Nephron progenitor cell (in vitro differentiated cells): ENCODE measurements around the gene CYP21A2.

ENCODE experiments used
- DNase-seq: peaks from one replicate; pipeline ENCODE4 v3.0.0; 2021
- H3K27ac Mint-ChIP-seq: 2 replicates; pipeline ENCODE4 v1.8.0; 2021; ENCODE audit warnings: mild to moderate bottlenecking, moderate library complexity, mixed read lengths
- H3K27me3 Mint-ChIP-seq: 2 replicates; pipeline ENCODE4 v1.8.0; 2021; ENCODE audit warnings: mild to moderate bottlenecking, low read depth, mixed read lengths; ENCODE audit not compliant: poor library complexity
- H3K36me3 Mint-ChIP-seq: 2 replicates; pipeline ENCODE4 v1.8.0; 2021; ENCODE audit warnings: low read depth, mixed read lengths
- H3K4me1 Mint-ChIP-seq: 2 replicates; pipeline ENCODE4 v1.8.0; 2021; ENCODE audit warnings: mixed read lengths
- H3K4me3 Mint-ChIP-seq: 2 replicates; pipeline ENCODE4 v1.8.0; 2021; ENCODE audit warnings: mild to moderate bottlenecking, moderate library complexity, mixed read lengths
- H3K9me3 Mint-ChIP-seq: 2 replicates; pipeline ENCODE4 v1.8.0; 2021; ENCODE audit warnings: mild to moderate bottlenecking, moderate library complexity, mixed read lengths
- TF ChIP-seq, protein P1 (sequence below): fragments of 200-600 bp; sonication (generic); IDR thresholded peaks from 2 replicates; pipeline ENCODE4 v1.5.0; 2021; ENCODE audit warnings: antibody characterized with exemption

CYP21A2 gene

DNA sequence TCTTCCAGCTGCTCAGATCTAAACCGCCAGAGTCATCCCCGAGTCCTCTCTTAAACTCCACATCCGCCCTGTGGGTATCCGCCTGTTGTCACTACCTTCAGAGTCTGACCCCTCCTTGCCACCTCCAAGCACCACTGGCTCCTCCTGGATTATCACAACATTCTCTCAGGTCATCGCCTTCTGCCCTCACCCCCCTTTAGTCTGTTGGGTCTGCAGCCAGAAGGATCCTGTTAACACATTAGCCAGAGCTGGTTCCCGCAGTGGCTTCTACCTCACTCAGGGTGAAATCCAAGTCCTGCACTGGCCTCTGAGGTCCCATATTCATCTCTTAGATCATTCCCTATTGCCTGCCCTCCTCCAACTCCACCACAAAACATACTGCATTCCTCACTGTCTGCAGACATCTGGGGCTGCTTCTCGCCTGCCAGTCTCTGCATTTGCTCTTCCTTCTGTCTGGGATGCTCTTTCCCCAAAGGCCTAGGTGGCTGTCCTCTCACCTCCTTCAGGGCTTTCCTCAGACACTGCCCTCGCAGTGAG is 36.8 kb downstream of the CYP21A2 start:
- no peak for DNase-seq
- peaks cover 78% of the 10 kb centered on the region for H3K4me1 Mint-ChIP-seq
- TF ChIP-seq, protein P1, sequence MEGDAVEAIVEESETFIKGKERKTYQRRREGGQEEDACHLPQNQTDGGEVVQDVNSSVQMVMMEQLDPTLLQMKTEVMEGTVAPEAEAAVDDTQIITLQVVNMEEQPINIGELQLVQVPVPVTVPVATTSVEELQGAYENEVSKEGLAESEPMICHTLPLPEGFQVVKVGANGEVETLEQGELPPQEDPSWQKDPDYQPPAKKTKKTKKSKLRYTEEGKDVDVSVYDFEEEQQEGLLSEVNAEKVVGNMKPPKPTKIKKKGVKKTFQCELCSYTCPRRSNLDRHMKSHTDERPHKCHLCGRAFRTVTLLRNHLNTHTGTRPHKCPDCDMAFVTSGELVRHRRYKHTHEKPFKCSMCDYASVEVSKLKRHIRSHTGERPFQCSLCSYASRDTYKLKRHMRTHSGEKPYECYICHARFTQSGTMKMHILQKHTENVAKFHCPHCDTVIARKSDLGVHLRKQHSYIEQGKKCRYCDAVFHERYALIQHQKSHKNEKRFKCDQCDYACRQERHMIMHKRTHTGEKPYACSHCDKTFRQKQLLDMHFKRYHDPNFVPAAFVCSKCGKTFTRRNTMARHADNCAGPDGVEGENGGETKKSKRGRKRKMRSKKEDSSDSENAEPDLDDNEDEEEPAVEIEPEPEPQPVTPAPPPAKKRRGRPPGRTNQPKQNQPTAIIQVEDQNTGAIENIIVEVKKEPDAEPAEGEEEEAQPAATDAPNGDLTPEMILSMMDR = no peak
- peaks cover 2% of the 10 kb centered on the region for H3K27me3 Mint-ChIP-seq
- no peaks in the 10 kb centered on the region for H3K9me3 Mint-ChIP-seq
- peak overlapping the region; percentile 10 for H3K4me3 Mint-ChIP-seq
- peak overlapping the region; percentile 95 for H3K27ac Mint-ChIP-seq
- no peaks in the 10 kb centered on the region for H3K36me3 Mint-ChIP-seq

DNA sequence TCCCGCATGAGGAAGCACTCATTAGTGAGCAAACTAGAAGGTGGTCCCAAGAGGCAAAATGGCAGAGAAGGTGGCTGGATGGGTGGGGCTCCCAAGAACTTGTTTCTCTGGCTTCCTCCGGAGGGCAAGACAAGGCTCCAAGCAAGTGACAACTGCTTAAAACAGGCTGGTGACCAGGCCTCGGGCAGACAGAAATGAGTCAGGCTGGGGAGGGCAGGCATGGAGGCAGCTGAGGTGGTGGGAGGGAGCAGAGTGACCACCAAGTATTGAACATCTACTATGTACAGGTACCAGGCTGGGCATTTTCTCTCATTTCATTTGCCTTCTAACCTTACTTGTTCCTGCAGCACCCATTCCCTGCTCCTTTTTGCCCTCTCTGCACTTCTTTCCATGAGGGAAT is 37.6 kb downstream of the CYP21A2 start:
- Mint-ChIP-seq H3K4me3 (no peak overlapping the region), H3K27me3 (peaks cover 5% of the 10 kb centered on the region), H3K36me3 (no peaks in the 10 kb centered on the region), H3K27ac (peak overlapping the region; percentile 95), H3K9me3 (no peaks in the 10 kb centered on the region), H3K4me1 (peaks cover 76% of the 10 kb centered on the region)
- DNase-seq = no peak
- TF ChIP-seq, protein P1 = no peak

DNA sequence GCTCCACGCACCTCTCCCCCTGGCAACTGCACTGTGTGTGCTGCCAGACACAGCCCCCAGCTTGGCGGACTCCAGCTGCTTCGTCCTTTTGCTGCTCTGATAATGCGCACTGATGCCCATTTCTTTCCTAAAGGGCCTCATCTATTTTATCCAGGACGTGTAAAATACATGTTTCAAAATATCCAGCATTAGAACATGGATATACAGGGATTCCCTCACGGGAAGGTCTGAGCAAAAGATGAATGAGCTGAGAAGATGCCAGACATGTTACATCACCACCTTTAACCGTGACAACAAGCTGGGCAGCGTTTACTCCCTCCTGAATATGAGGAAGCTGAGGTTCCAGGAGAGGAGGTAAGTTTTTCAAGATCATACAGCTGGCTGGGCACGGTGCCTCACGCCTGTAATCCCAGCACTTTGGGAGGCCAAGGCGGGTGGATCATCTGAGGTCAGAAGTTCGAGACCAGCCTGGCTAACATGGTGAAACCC is 38.1 kb downstream of the CYP21A2 start:
- H3K4me1 Mint-ChIP-seq = peaks cover 76% of the 10 kb centered on the region
- TF ChIP-seq, protein P1 = no peak
- no peaks in the 10 kb centered on the region for H3K36me3 Mint-ChIP-seq
- DNase-seq = no peak
- H3K27ac Mint-ChIP-seq = peak overlapping the region; percentile 66
- no peak overlapping the region for H3K4me3 Mint-ChIP-seq
- H3K9me3 Mint-ChIP-seq = no peaks in the 10 kb centered on the region
- H3K27me3 Mint-ChIP-seq = peaks cover 5% of the 10 kb centered on the region

DNA sequence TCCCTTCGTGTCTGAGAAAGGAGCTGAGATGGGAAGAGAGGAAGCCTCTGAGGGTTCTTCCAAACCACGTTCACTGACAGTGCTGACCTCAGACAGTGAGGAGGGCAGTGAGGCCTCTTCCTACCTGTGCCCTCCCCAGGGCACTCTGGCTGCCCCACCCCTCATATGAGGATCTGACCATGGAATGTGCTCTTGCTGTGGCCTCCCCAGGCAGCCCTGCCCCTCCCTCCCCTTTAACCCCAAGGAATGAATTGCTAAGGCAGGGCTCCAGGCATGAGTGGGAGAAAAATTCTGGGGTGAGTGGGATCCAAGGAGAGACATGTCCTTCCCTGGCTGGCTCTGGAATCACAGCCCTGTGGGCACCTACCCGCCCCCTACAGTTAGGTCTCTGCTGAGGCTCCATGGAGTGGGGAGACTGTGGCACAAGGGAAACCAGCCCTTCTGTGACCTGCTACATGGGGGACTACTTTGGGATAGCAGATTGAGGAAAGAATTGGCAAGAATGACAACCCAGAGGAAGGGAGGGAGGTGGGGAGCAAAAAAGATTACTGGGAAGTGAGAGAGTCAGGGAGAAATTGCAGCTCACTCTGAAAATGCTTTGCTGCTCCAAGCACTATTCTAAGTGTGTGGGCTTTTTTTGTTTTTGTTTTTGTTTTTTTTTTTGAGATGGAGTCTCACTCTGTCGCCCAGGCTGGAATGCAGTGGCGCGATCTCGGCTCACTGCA is 41.5 kb downstream of the CYP21A2 start:
- no peak for DNase-seq
- TF ChIP-seq, protein P1 = no peak
- no peaks in the 10 kb centered on the region for H3K36me3 Mint-ChIP-seq
- H3K4me3 Mint-ChIP-seq = no peak overlapping the region
- H3K4me1 Mint-ChIP-seq = peaks cover 68% of the 10 kb centered on the region
- peaks cover 6% of the 10 kb centered on the region for H3K27me3 Mint-ChIP-seq
- no peaks in the 10 kb centered on the region for H3K9me3 Mint-ChIP-seq
- H3K27ac Mint-ChIP-seq = no peak overlapping the region

DNA sequence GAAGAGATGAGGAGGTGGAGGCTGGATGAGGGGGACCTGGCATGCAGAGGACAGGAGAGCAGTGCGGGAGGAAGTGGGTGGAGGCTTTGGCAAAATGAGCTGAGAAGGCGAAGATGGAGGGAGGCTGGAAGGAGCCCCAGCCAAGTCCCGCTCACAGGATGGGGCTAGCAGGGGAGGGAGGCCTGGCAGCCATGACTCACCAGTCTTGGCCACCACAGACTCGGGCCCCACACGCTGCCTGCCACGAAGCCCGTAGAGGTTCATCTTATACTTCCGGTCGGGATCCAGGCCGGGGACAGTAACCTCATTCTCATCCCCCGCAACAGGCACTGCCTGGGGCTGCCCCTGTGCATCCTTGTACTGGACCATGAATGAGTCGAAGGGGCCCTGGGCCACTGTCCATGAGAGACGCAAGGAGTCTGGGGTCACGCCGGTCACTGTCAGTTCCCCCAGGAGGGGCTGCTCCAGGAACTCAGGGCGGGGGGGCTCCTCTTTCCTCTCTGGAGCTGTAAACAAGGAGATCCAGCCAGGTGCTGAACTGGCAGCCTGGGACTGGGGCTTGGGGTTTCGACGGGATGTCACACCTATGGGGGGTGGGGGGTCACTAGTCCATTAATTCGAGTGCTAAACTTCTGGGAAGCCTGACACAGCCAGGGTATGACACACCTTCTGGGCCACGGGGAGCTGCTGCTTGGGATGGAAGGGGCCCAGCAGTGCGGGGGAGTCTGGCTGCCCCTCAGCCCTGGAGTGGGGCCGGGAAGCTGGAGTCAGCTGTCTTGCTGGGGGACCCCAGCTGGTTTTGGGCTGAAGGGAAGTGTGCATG is 43.2 kb downstream of the CYP21A2 start:
- H3K4me1 Mint-ChIP-seq = peaks cover 67% of the 10 kb centered on the region
- peaks cover 15% of the 10 kb centered on the region for H3K27me3 Mint-ChIP-seq
- DNase-seq = no peak
- H3K27ac Mint-ChIP-seq = no peak overlapping the region
- TF ChIP-seq, protein P1 = no peak
- no peaks in the 10 kb centered on the region for H3K9me3 Mint-ChIP-seq
- no peaks in the 10 kb centered on the region for H3K36me3 Mint-ChIP-seq
- no peak overlapping the region for H3K4me3 Mint-ChIP-seq
